GM19452 (cell line): Measurements from ENCODE around the gene PRDM11.

Source experiments
- ATAC-seq: cut with Tn5 transposase; IDR thresholded peaks from one replicate; pipeline ENCODE4 v1.9.1; 2021; ENCODE audit not compliant: unreplicated experiment

PRDM11 gene

GRCh38 chr11:45173064-45173463 lies 26.6 kb downstream of the PRDM11 start:
- no peak for ATAC-seq

GRCh38 chr11:45174168-45174835 lies 27.9 kb downstream of the PRDM11 start:
- no peak for ATAC-seq

- ATAC-seq: no peak
Observed at GRCh38 chr11:45174963-45175362, 28.5 kb downstream of the PRDM11 start.

- no peak for ATAC-seq
Observed at GRCh38 chr11:45176996-45177395, 30.6 kb downstream of the PRDM11 start.

GRCh38 chr11:45178223-45178622 lies 31.8 kb downstream of the PRDM11 start:
- ATAC-seq: no peak

GRCh38 chr11:45178890-45179671 lies 32.6 kb downstream of the PRDM11 start:
- ATAC-seq: no peak

GRCh38 chr11:45179686-45180178 lies 33.3 kb downstream of the PRDM11 start:
- ATAC-seq: no peak

- ATAC-seq: no peak
Observed at GRCh38 chr11:45180179-45180847, 33.9 kb downstream of the PRDM11 start.

GRCh38 chr11:45180848-45181192 lies 34.4 kb downstream of the PRDM11 start:
- ATAC-seq: no peak

- no peak for ATAC-seq
Observed at GRCh38 chr11:45181193-45181888, 34.9 kb downstream of the PRDM11 start.

GRCh38 chr11:45181889-45182550 lies 35.6 kb downstream of the PRDM11 start:
- no peak for ATAC-seq

GRCh38 chr11:45182902-45183301 lies 36.5 kb downstream of the PRDM11 start:
- no peak for ATAC-seq

- no peak for ATAC-seq
Observed at GRCh38 chr11:45184640-45185039, 38.2 kb downstream of the PRDM11 start.

GRCh38 chr11:45185228-45185729 lies 38.8 kb downstream of the PRDM11 start:
- no peak for ATAC-seq

GRCh38 chr11:45187375-45187774 lies 40.9 kb downstream of the PRDM11 start:
- ATAC-seq: no peak

GRCh38 chr11:45188127-45188526 lies 41.7 kb downstream of the PRDM11 start:
- ATAC-seq: no peak

- no peak for ATAC-seq
Observed at GRCh38 chr11:45189230-45189629, 42.8 kb downstream of the PRDM11 start.

GRCh38 chr11:45193695-45194094 lies 47.3 kb downstream of the PRDM11 start:
- no peak for ATAC-seq

GRCh38 chr11:45204761-45205160 lies 58.3 kb downstream of the PRDM11 start:
- ATAC-seq: no peak

GRCh38 chr11:45205978-45206377 lies 59.5 kb downstream of the PRDM11 start:
- ATAC-seq: no peak

GRCh38 chr11:45208135-45208534 lies 61.7 kb downstream of the PRDM11 start:
- no peak for ATAC-seq
